ENCODE measurements around the gene CFP.
"Not testable (repeated sequence)": the region's sequence is repeated elsewhere in the genome, so short reads cannot be mapped to it uniquely, and the experiment has no call there.

CFP gene

DNA sequence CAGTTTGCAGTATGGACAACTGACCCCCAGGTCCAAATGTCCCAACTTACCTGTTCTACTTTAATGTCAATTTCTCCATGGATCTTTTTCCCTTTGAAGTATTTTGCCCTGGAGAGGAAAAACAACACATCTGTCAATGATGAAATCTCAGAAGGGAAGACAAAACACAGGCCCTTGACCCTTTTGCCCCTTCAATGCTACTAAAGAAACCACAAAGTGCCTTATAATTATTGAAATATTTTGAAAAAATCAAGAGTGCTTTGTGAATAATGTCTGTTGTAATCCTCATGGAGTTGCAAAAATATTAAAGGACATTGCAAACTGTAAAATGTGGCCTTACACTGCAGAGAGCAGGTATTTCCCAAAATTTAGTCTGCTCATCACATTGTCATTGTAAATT, 22.6 kb downstream of the CFP start:
- no peak for DNase-seq (ENCODE audit: low read depth)
- TF ChIP-seq CTCF (IDR thresholded peaks at IDR 0.05; ENCODE audit: low read depth, low read length, missing control alignments), result no peak
- H3K4me3 ChIP-seq (ENCODE audit: low read depth, low read length), result no peak overlapping the region

GRCh38 chrX:47605024-47605423, 24.7 kb downstream of the CFP start:
- no peak for TF ChIP-seq CTCF (IDR thresholded peaks at IDR 0.05; ENCODE audit: low read depth, low read length, missing control alignments)
- DNase-seq (ENCODE audit: low read depth), result no peak
- no peak overlapping the region for H3K4me3 ChIP-seq (ENCODE audit: low read depth, low read length)

DNA sequence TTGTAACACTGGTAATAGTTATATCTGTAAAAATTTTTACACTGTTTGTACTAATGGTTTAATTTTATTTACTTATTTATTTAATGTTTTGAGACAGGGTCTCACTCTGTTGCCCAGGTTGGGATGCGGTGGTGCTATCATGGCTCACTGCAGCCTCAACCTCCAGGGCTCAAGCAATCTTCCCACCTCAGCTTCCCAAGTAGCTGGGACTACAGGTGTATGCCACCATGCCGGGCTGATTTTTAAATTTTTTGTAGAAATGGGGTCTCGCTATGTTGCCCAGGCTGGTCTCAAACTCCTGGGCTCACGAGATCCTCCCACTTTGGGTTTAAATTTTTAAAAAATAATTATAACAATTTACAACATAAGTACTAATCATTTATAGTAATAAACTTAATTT, 26.6 kb downstream of the CFP start:
- not testable (repeated sequence) for DNase-seq (ENCODE audit: low read depth); H3K4me3 ChIP-seq (ENCODE audit: low read depth, low read length)

DNA sequence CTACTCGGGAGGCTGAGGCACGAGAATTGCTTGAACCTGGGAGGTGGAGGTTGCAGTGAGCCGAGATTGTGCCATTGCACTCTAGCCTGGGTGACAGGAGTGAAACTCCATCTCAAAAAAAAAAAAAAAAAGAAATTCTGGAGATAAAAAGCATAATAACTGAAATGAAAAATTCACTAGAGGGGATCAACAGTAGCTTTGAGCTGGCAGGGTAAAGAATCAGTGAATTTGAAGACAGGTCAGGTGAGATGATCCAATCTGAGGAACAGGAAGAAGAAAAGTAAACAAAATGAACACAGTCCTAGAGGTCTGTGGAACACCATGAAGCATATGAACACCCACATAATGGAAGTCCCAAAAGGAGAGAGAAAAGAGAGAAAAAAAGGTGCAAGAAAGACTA, 32.5 kb downstream of the CFP start:
- no peak overlapping the region for H3K4me3 ChIP-seq (ENCODE audit: low read depth, low read length)
- TF ChIP-seq CTCF (IDR thresholded peaks at IDR 0.05; ENCODE audit: low read depth, low read length, missing control alignments), result no peak
- no peak for DNase-seq (ENCODE audit: low read depth)

GRCh38 chrX:47596256-47596655, 33.5 kb downstream of the CFP start:
- no peak for TF ChIP-seq CTCF (IDR thresholded peaks at IDR 0.05; ENCODE audit: low read depth, low read length, missing control alignments)

DNA sequence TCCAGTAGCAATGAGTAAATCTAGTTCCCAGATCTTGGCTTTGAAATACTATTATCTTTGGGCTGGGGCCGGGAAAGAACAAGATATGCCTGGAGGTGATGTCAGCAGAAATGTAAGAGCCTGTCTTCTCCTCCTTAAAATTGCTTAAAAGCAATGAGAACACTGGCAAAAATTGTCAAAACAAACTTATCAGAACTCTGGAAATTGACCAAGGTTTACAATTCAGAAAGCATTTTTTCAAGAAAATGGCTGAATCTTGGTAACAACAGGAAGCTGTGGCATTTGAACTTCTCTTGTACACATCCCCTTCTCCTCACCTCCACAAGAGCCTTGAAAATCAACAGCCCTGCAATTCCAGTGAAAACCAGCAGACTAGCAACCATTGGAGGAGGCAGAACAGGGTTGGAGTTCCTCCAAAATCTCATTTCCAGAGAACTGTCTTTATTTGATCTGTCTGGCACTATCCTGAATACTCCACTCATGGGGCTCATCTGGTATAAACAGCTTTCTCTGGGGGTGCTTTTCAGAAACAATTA, 33.9 kb downstream of the CFP start:
- no peak for DNase-seq (ENCODE audit: low read depth)

More at GRCh38 chrX:47596256-47596655, 33.5 kb downstream of the CFP start:
- no peak for DNase-seq (ENCODE audit: low read depth)
- no peak overlapping the region for H3K4me3 ChIP-seq (ENCODE audit: low read depth, low read length)

DNA sequence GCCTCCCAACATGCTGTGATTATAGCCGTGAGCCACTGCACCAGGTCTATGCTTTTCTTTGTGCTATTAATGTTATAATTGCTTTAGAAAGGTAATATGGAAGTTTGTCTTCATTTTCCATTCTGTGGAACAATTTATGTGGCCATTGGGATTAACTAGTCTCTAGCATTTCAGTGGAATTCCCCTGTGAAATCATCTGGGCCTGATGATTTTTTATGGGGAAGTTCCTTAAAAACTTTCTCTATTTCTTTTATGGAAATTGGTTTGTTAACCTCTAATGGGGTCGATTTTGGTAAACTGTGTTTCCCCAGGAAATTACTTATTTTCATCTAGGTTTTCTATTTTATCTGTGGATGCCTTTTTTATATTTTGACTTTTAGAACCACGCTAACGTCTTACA, 36.2 kb downstream of the CFP start:
- TF ChIP-seq CTCF (IDR thresholded peaks at IDR 0.05; ENCODE audit: low read depth, low read length, missing control alignments), result no peak
- DNase-seq (ENCODE audit: low read depth), result no peak

More for the DNA sequence above, 33.9 kb downstream of the CFP start:
- no peak for TF ChIP-seq CTCF (IDR thresholded peaks at IDR 0.05; ENCODE audit: low read depth, low read length, missing control alignments)
- H3K4me3 ChIP-seq (ENCODE audit: low read depth, low read length), result no peak overlapping the region

More for the DNA sequence above, 36.2 kb downstream of the CFP start:
- H3K4me3 ChIP-seq (ENCODE audit: low read depth, low read length), result no peak overlapping the region
